Bronchial epithelial cell (primary cell): ENCODE measurements around the gene CHD6. TPM values are rescaled to one million over a fixed set of nuclear protein-coding genes. Genes with fewer than 3 reads are reported as not detected.

Source experiments
- DNase-seq: peaks from one replicate; pipeline ENCODE4 v3.0.0-alpha.2; 2010; ENCODE audit warnings: low read depth
- FAIRE-seq: peaks from 2 replicates; lab custom pipeline; 2011; peaks lifted over from hg19 to GRCh38; lab: Jason Lieb, UNC
- H3K27me3 ChIP-seq: 2 replicates; pipeline ENCODE4 v1.5.1; 2011; ENCODE audit warnings: low read length; ENCODE audit not compliant: control insufficient read depth, insufficient read depth
- H3K36me3 ChIP-seq: 2 replicates; pipeline ENCODE4 v1.5.1; 2011; ENCODE audit warnings: low read length; ENCODE audit not compliant: control insufficient read depth, insufficient read depth
- H3K4me3 ChIP-seq: 2 replicates; pipeline ENCODE4 v1.5.1; 2011; ENCODE audit warnings: mild to moderate bottlenecking, low read depth, low read length, control low read depth
- total RNA-seq: library from RNA; depleted of rRNA; stranded (reverse); fragments of >200 nt; gene quantifications from 2 replicates; pipeline ENCODE4 v1.2.1, GENCODE V29; 2014
- TF ChIP-seq, protein P1 (sequence below): IDR thresholded peaks from 2 replicates; pipeline ENCODE4 v1.5.1; 2011; ENCODE audit warnings: mild to moderate bottlenecking, moderate library complexity, low read length, control low read depth, inconsistent platforms; ENCODE audit not compliant: insufficient read depth, severe bottlenecking

CHD6 gene
- total RNA-seq, 1 donor from 2014 or later, result 10.8 TPM

DNA sequence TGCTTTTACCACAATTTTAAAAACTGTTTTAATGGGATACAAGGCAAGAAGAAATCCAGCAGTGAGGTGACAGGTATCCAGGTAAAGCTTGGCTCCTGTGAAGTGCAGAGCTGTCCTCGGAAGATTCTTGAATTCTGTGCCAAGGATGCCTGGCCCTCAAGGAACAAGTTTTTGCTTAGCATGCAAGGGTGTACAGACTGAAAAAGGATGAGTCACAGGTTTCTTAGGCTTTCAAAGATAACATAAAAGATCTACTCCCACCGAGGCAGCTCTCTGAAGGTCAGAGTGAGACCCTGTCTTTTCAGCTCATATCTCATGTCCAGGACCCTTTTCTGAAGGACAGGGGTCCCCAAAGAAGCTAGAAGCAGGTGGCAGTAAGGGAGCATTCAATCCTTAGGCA, 83.3 kb downstream of the CHD6 start:
- FAIRE-seq, result no peak
- Histone ChIP-seq H3K27me3 (no peaks in the 10 kb centered on the region), H3K4me3 (no peak overlapping the region), H3K36me3 (peaks cover 2% of the 10 kb centered on the region)
- TF ChIP-seq, protein P1, sequence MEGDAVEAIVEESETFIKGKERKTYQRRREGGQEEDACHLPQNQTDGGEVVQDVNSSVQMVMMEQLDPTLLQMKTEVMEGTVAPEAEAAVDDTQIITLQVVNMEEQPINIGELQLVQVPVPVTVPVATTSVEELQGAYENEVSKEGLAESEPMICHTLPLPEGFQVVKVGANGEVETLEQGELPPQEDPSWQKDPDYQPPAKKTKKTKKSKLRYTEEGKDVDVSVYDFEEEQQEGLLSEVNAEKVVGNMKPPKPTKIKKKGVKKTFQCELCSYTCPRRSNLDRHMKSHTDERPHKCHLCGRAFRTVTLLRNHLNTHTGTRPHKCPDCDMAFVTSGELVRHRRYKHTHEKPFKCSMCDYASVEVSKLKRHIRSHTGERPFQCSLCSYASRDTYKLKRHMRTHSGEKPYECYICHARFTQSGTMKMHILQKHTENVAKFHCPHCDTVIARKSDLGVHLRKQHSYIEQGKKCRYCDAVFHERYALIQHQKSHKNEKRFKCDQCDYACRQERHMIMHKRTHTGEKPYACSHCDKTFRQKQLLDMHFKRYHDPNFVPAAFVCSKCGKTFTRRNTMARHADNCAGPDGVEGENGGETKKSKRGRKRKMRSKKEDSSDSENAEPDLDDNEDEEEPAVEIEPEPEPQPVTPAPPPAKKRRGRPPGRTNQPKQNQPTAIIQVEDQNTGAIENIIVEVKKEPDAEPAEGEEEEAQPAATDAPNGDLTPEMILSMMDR, result no peak
- DNase-seq, result peak; percentile 33

DNA sequence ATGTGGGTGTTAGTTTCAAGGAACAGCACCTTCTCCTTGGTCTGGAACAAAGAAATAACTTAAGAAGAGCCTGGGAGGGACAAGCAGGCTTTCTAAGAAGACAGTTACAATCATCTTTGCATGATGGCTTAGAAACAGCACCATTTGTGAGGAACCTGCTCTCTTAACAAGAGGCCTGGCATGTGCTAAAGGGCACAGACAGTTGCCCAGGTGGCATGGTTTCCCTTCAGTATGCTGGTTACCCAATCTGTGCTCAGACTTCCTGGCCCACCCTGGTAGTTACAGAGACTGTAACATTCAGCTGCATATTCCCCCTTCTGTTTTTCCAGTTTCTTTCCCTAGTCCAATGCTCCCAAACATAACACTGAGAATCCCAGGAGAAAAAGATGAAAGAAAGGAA, 84.0 kb downstream of the CHD6 start:
- peaks cover 2% of the 10 kb centered on the region for H3K36me3 ChIP-seq
- no peak for DNase-seq
- TF ChIP-seq, protein P1, result no peak

GRCh38 chr20:41533537-41534136, 84.5 kb downstream of the CHD6 start:
- no peak for FAIRE-seq
- DNase-seq, result no peak
- peaks cover 2% of the 10 kb centered on the region for H3K36me3 ChIP-seq
- TF ChIP-seq, protein P1, result no peak
- no peak overlapping the region for H3K4me3 ChIP-seq
- H3K27me3 ChIP-seq, result no peaks in the 10 kb centered on the region

More for the DNA sequence above, 84.0 kb downstream of the CHD6 start:
- H3K27me3 ChIP-seq, result no peaks in the 10 kb centered on the region
- no peak for FAIRE-seq
- no peak overlapping the region for H3K4me3 ChIP-seq

DNA sequence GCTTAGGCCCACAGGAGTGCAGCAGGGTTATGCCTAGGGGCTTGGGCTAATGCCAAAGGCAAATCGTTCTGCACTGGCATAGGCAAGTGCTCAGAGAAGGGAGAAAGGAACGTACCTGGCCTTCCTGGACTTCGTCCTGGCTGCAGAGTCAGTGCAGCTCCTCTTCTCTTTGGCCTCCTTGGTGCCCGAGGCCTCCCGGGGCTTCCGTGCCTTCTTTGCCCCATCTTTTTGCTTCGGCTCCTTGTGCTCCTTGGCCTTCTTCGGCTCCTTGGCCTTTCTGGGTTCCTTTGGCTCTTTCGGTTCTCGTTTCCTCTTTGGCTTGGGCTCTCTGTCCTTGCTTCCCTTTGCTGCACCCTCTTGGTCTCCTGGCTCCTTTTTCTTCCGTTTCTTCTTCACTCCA, 85.2 kb downstream of the CHD6 start:
- peaks cover 2% of the 10 kb centered on the region for H3K36me3 ChIP-seq
- FAIRE-seq, result no peak

GRCh38 chr20:41531518-41532275, 86.5 kb downstream of the CHD6 start:
- H3K27me3 ChIP-seq, result no peaks in the 10 kb centered on the region
- H3K4me3 ChIP-seq, result no peak overlapping the region
- no peak for FAIRE-seq
- no peak for DNase-seq
- TF ChIP-seq, protein P1, result no peak
- peaks cover 2% of the 10 kb centered on the region for H3K36me3 ChIP-seq

More for the DNA sequence above, 85.2 kb downstream of the CHD6 start:
- no peak for DNase-seq
- H3K27me3 ChIP-seq, result no peaks in the 10 kb centered on the region
- TF ChIP-seq, protein P1, result no peak
- H3K4me3 ChIP-seq, result no peak overlapping the region

GRCh38 chr20:41530923-41531322, 87.3 kb downstream of the CHD6 start:
- TF ChIP-seq, protein P1, result no peak
- Histone ChIP-seq H3K4me3 (no peak overlapping the region), H3K36me3 (peaks cover 2% of the 10 kb centered on the region), H3K27me3 (no peaks in the 10 kb centered on the region)
- DNase-seq, result no peak
- FAIRE-seq, result no peak
